Right atrium auricular region (tissue), 2 donors: ENCODE results near the gene ALDH4A1. TPM values are rescaled to one million over a fixed set of nuclear protein-coding genes. Genes with fewer than 3 reads are reported as not detected.
"Not testable (repeated sequence)": the region's sequence is repeated elsewhere in the genome, so short reads cannot be mapped to it uniquely, and the experiment has no call there.

ENCODE experiments used
- DNase-seq: peaks from one replicate; pipeline ENCODE4 v3.0.0-alpha.2; 2019; ENCODE audit warnings: low spot score
- H3K27ac ChIP-seq, 2 donors: fragments of 200-600 bp; sonication (generic); 1 replicate in 1 of 2; 2 replicates in 1 of 2; pipeline ENCODE4 v1.5.1; 2016 to 2019
- H3K27me3 ChIP-seq, 2 donors: fragments of 200-600 bp; sonication (generic); one replicate each; pipeline versions ENCODE4 v1.5.1 to v1.6.0; 2017 to 2019
- H3K36me3 ChIP-seq: fragments of 200-600 bp; sonication (generic); one replicate; pipeline ENCODE4 v1.5.1; 2016
- H3K4me1 ChIP-seq, 2 donors: fragments of 200-600 bp; sonication (generic); one replicate each; pipeline versions ENCODE4 v1.5.1 to v1.6.0; 2017 to 2019
- H3K4me3 ChIP-seq, 2 donors: fragments of 200-600 bp; sonication (generic); 1 replicate in 1 of 2; 2 replicates in 1 of 2; pipeline ENCODE4 v1.5.1; 2017 to 2019; ENCODE audit warnings: mild to moderate bottlenecking in 1 of 2, moderate library complexity in 1 of 2
- H3K9me3 ChIP-seq, 2 donors: fragments of 200-600 bp; sonication (generic); one replicate each; pipeline ENCODE4 v1.5.1; 2019
- total RNA-seq, 2 donors: library from RNA; depleted of rRNA; stranded (reverse); fragments of >200 nt; gene quantifications; one replicate each; pipeline ENCODE4 v1.1.0, GENCODE V29; 2016
- TF ChIP-seq, protein P1 (sequence below), 2 donors: fragments of 200-600 bp; sonication (generic); IDR thresholded peaks; one replicate each; pipeline ENCODE4 v1.5.1; 2019; ENCODE audit warnings: antibody characterized with exemption in 2 of 2

Gene ALDH4A1
- total RNA-seq, 2 donors from 2014 or later: 22.6 to 27.3 TPM

GRCh38 chr1:18870957-18871356, 31.4 kb downstream of the ALDH4A1 start:
- no peak for DNase-seq

DNA sequence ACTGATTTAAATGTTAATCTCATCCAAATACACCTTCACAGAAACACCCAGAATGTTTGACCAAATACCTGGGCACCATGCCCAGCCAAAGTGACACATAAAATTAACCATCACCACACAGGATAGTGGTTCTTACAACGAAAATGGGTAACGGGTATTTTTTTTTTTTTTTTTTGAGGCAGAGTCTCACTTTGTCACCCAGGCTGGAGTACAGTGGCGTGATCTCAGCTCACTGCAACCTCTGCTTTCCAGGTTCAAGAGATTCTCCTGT, 31.8 kb downstream of the ALDH4A1 start:
- not testable (repeated sequence) for H3K9me3 ChIP-seq, H3K4me3 ChIP-seq, H3K36me3 ChIP-seq, DNase-seq, H3K27me3 ChIP-seq, H3K27ac ChIP-seq, H3K4me1 ChIP-seq

More at GRCh38 chr1:18870957-18871356, 31.4 kb downstream of the ALDH4A1 start:
- H3K4me1 ChIP-seq: no peaks in the 10 kb centered on the region
- no peaks in the 10 kb centered on the region for H3K9me3 ChIP-seq
- H3K4me3 ChIP-seq: no peak overlapping the region
- TF ChIP-seq, protein P1, sequence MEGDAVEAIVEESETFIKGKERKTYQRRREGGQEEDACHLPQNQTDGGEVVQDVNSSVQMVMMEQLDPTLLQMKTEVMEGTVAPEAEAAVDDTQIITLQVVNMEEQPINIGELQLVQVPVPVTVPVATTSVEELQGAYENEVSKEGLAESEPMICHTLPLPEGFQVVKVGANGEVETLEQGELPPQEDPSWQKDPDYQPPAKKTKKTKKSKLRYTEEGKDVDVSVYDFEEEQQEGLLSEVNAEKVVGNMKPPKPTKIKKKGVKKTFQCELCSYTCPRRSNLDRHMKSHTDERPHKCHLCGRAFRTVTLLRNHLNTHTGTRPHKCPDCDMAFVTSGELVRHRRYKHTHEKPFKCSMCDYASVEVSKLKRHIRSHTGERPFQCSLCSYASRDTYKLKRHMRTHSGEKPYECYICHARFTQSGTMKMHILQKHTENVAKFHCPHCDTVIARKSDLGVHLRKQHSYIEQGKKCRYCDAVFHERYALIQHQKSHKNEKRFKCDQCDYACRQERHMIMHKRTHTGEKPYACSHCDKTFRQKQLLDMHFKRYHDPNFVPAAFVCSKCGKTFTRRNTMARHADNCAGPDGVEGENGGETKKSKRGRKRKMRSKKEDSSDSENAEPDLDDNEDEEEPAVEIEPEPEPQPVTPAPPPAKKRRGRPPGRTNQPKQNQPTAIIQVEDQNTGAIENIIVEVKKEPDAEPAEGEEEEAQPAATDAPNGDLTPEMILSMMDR (IDR thresholded peaks at IDR 0.05): no peak
- H3K27ac ChIP-seq: no peak overlapping the region
- no peaks in the 10 kb centered on the region for H3K36me3 ChIP-seq
- H3K27me3 ChIP-seq: no peaks in the 10 kb centered on the region

GRCh38 chr1:18869847-18870594, 32.3 kb downstream of the ALDH4A1 start:
- TF ChIP-seq, protein P1 (IDR thresholded peaks at IDR 0.05): no peak
- no peaks in the 10 kb centered on the region for H3K9me3 ChIP-seq
- H3K4me1 ChIP-seq: no peaks in the 10 kb centered on the region
- no peak overlapping the region for H3K27ac ChIP-seq
- H3K27me3 ChIP-seq: no peaks in the 10 kb centered on the region
- H3K4me3 ChIP-seq: no peak overlapping the region
- H3K36me3 ChIP-seq: no peaks in the 10 kb centered on the region
- DNase-seq: no peak

DNA sequence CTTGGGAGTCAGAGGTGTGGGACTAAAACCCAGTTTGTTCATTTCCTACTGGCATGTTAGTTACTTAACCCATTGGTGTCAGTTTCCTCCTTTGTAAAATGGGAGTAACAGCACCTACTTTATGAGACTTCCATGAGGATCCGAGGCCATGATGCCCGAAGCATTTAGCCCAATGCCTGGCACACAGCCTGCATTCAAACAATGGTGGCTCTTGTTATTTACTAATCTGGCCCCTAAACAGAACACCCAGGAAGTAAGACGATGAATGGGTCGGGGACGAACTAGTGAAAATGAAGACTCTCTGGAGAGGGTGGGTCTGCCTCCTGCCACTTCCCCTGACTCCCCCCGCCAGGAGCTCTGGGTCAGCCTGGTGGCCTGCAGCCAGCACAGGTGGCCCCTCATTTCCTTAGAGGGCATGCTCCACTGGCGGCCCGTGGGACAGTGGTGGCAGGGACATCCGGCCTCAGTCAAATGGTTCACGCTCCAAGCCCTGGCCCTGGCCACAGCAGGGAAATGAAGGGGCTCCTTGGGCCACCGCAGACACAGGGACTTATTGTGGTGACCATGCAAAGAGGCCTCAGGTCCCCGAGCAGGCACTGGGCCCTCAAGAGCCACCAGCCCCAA, 33.4 kb downstream of the ALDH4A1 start:
- no peaks in the 10 kb centered on the region for H3K9me3 ChIP-seq
- no peak for DNase-seq
- H3K36me3 ChIP-seq: no peaks in the 10 kb centered on the region
- H3K27me3 ChIP-seq: no peaks in the 10 kb centered on the region
- H3K27ac ChIP-seq: no peak overlapping the region
- H3K4me3 ChIP-seq: no peak overlapping the region
- TF ChIP-seq, protein P1 (IDR thresholded peaks at IDR 0.05): no peak
- H3K4me1 ChIP-seq: no peaks in the 10 kb centered on the region

DNA sequence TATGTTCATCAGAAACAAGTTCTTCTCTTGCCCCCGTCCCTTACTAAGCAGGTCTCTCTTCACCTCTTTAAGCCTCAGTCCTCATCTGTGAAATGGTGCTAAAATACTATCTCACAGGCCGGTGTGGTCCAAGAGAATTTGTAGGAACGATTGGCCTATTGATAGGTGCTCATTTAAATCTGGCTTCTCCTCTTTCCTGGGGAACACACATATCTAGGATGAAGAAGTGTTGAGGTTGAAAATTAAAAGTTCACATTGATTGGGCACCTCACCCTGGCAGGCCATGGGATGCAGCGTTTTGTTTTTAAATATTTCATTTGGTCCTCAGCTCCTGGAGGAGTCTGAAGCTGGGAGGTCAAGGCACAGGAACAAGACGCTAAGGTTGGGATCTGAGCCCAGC, 34.0 kb downstream of the ALDH4A1 start:
- H3K27ac ChIP-seq: no peak overlapping the region
- no peak for DNase-seq
- no peaks in the 10 kb centered on the region for H3K9me3 ChIP-seq
- TF ChIP-seq, protein P1 (IDR thresholded peaks at IDR 0.05): no peak
- no peaks in the 10 kb centered on the region for H3K27me3 ChIP-seq
- no peaks in the 10 kb centered on the region for H3K4me1 ChIP-seq
- H3K4me3 ChIP-seq: no peak overlapping the region
- H3K36me3 ChIP-seq: no peaks in the 10 kb centered on the region

DNA sequence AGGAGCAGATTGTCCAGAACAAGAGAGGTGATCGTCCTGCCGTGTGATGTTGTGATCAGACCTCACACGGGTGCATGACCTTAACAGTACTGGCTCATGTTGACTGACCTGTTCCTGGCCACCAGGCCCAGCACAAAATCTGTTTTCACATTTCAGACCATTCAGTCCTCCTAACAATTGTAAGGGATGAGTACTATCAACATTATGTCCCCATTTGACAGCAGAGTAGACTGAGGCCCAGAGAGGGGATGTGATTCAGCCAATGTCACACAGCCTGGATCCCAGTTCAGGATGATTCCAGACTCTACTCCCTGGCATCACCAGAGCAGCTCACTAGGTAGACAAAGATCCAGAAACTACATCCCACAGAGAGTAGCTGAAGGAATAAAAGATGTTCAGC, 35.5 kb downstream of the ALDH4A1 start:
- Histone ChIP-seq H3K27ac (no peak overlapping the region), H3K9me3 (no peaks in the 10 kb centered on the region), H3K4me3 (no peak overlapping the region), H3K27me3 (no peaks in the 10 kb centered on the region), H3K36me3 (no peaks in the 10 kb centered on the region), H3K4me1 (no peaks in the 10 kb centered on the region)
- TF ChIP-seq, protein P1 (IDR thresholded peaks at IDR 0.05): no peak
- DNase-seq: no peak
